Measurements from ENCODE around the gene HESX1.

The HESX1 gene

GRCh38 chr3:57166660-57167059, 33.1 kb downstream of the HESX1 start:
- no peak for DNase-seq

GRCh38 chr3:57165641-57166040, 34.1 kb downstream of the HESX1 start:
- DNase-seq, result no peak

GRCh38 chr3:57164657-57165573, 34.9 kb downstream of the HESX1 start, which contains the start of gene IL17RD:
TSS of gene IL17RD (minus strand) at chr3:57165353. CDS start at chr3:57165286, 67 bp downstream.
- peak; percentile 84 for DNase-seq

GRCh38 chr3:57164217-57164656, 35.5 kb downstream of the HESX1 start:
- DNase-seq, result no peak

- DNase-seq, result no peak
These were observed 36.0 kb downstream of the HESX1 start for GRCh38 chr3:57163751-57164150.

GRCh38 chr3:57161915-57162314, 37.9 kb downstream of the HESX1 start:
- DNase-seq, result no peak

GRCh38 chr3:57160765-57161538, 38.8 kb downstream of the HESX1 start:
- peak; percentile 28 for DNase-seq

GRCh38 chr3:57160076-57160764, 39.6 kb downstream of the HESX1 start:
- DNase-seq, result no peak

- no peak for DNase-seq
These were observed 40.7 kb downstream of the HESX1 start for GRCh38 chr3:57158813-57159738.

- no peak for DNase-seq
These were observed 41.5 kb downstream of the HESX1 start for GRCh38 chr3:57158325-57158724.

GRCh38 chr3:57157545-57157944, 42.2 kb downstream of the HESX1 start:
- DNase-seq, result no peak

- DNase-seq, result no peak
These were observed 44.5 kb downstream of the HESX1 start for GRCh38 chr3:57155310-57155643.

- DNase-seq, result no peak
These were observed 45.1 kb downstream of the HESX1 start for GRCh38 chr3:57154470-57155309.

- no peak for DNase-seq
These were observed 47.3 kb downstream of the HESX1 start for GRCh38 chr3:57152151-57153143.

GRCh38 chr3:57151749-57152148, 48.0 kb downstream of the HESX1 start:
- no peak for DNase-seq

GRCh38 chr3:57151021-57151449, 48.7 kb downstream of the HESX1 start:
- peak; percentile 41 for DNase-seq

GRCh38 chr3:57150113-57150581, 49.6 kb downstream of the HESX1 start:
- DNase-seq, result no peak

Data from fibroblast of skin of scalp (primary cell).